MM.1S (cell line): ENCODE results near the gene COL4A3.

Experiments
- EZH2 ChIP-seq: fragments of 300-600 bp; sonication (generic); optimal IDR thresholded peaks from 2 replicates; pipeline ENCODE3; 2017; ENCODE audit warnings: low read depth, mild to moderate bottlenecking, antibody characterized with exemption, low read length, mixed read lengths
- EZH2phosphoT487 ChIP-seq: fragments of 300-600 bp; sonication (generic); IDR thresholded peaks from 2 replicates; pipeline ENCODE4 v1.6.1; 2018; ENCODE audit warnings: antibody characterized with exemption, low read length
- TF ChIP-seq, protein P1 (sequence below): fragments of 300-600 bp; sonication (generic); IDR thresholded peaks from 2 replicates; pipeline ENCODE4 v1.5.1; 2016; ENCODE audit warnings: antibody characterized with exemption, low read length, mixed read lengths

DNA sequence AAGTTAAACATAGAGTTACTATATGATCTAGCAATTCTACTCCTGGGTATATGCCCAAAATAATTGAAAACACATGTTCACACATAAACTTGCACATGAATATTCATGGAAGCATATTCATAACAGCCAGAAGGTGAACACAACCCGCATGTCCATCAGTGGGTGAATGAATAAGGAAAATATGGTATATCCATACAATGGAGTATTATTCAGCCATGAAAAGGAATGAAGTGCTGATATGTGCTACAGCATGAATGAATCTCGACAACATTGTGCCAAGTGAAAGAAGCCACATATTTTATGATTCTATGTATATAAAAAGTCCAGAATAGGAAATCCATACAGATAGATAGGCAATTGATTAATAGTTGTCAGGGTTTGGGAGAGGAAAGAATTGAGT is 16.3 kb upstream of the COL4A3 start:
- TF ChIP-seq, protein P1, sequence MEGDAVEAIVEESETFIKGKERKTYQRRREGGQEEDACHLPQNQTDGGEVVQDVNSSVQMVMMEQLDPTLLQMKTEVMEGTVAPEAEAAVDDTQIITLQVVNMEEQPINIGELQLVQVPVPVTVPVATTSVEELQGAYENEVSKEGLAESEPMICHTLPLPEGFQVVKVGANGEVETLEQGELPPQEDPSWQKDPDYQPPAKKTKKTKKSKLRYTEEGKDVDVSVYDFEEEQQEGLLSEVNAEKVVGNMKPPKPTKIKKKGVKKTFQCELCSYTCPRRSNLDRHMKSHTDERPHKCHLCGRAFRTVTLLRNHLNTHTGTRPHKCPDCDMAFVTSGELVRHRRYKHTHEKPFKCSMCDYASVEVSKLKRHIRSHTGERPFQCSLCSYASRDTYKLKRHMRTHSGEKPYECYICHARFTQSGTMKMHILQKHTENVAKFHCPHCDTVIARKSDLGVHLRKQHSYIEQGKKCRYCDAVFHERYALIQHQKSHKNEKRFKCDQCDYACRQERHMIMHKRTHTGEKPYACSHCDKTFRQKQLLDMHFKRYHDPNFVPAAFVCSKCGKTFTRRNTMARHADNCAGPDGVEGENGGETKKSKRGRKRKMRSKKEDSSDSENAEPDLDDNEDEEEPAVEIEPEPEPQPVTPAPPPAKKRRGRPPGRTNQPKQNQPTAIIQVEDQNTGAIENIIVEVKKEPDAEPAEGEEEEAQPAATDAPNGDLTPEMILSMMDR: no peak
- TF ChIP-seq EZH2phosphoT487 (no peak), EZH2 (no peak)
